SK-N-SH treated with all-trans-retinoic acid at 6 μM for 48 hours (cell line): ENCODE measurements around the gene CALHM1.

ENCODE experiments used
- ARNTL ChIP-seq: fragments of 450-650 bp; formaldehyde crosslinking; IDR thresholded peaks from 2 replicates; pipeline ENCODE4 v1.5.0; 2020; ENCODE audit warnings: low read depth, mild to moderate bottlenecking, moderate library complexity, borderline replicate concordance
- BACH2 ChIP-seq: fragments of 250-450 bp; sonication (Bioruptor Pico); IDR thresholded peaks from 2 replicates; pipeline ENCODE4 v1.9.0; 2021; ENCODE audit warnings: mild to moderate bottlenecking, borderline replicate concordance
- ESRRG ChIP-seq: fragments of 250-450 bp; sonication (Bioruptor Pico); IDR thresholded peaks from 2 replicates; pipeline ENCODE4 v1.6.1; 2021; ENCODE audit warnings: mild to moderate bottlenecking
- GLIS3 ChIP-seq: fragments of 250-450 bp; sonication (Bioruptor Pico); IDR thresholded peaks from 2 replicates; pipeline ENCODE4 v1.5.0; 2020; ENCODE audit warnings: mild to moderate bottlenecking, moderate library complexity
- ISL1 ChIP-seq: fragments of 250-450 bp; sonication (Bioruptor Pico); IDR thresholded peaks from 2 replicates; pipeline ENCODE4 v2.1.2; 2022; ENCODE audit warnings: mild to moderate bottlenecking, moderate library complexity
- OSR1 ChIP-seq: fragments of 250-450 bp; sonication (Bioruptor Pico); IDR thresholded peaks from 2 replicates; pipeline ENCODE4 v1.8.0; 2022; ENCODE audit warnings: moderate library complexity, mild to moderate bottlenecking, inconsistent platforms
- RARB ChIP-seq: fragments of 250-450 bp; sonication (Bioruptor Pico); IDR thresholded peaks from 2 replicates; pipeline ENCODE4 v1.8.0; 2021; ENCODE audit warnings: mild to moderate bottlenecking, moderate library complexity
- SNAI2 ChIP-seq: fragments of 250-450 bp; sonication (Bioruptor Pico); IDR thresholded peaks from 2 replicates; pipeline ENCODE4 v1.5.0; 2020; ENCODE audit warnings: mild to moderate bottlenecking, moderate library complexity
- TOX ChIP-seq: fragments of 250-450 bp; sonication (Bioruptor Pico); IDR thresholded peaks from 2 replicates; pipeline ENCODE4 v1.8.0; 2021; ENCODE audit warnings: mild to moderate bottlenecking, moderate library complexity, borderline replicate concordance
- ZC3H10 ChIP-seq: fragments of 250-450 bp; sonication (Bioruptor Pico); IDR thresholded peaks from 2 replicates; pipeline ENCODE4 v1.5.1; 2021; ENCODE audit warnings: mild to moderate bottlenecking, moderate library complexity
- ZFP30 ChIP-seq: fragments of 450-650 bp; formaldehyde crosslinking; IDR thresholded peaks from 2 replicates; pipeline ENCODE4 v1.5.0; 2022; ENCODE audit warnings: mild to moderate bottlenecking, moderate library complexity
- ZNF70 ChIP-seq: fragments of 450-650 bp; formaldehyde crosslinking; IDR thresholded peaks from 2 replicates; pipeline ENCODE4 v1.5.0; 2020; ENCODE audit warnings: mild to moderate bottlenecking, moderate library complexity
- TF ChIP-seq, protein P1 (sequence below): fragments of 250-450 bp; sonication (Bioruptor Pico); IDR thresholded peaks from 2 replicates; pipeline ENCODE4 v1.8.0; 2020; ENCODE audit warnings: mild to moderate bottlenecking, moderate library complexity, borderline replicate concordance
- TF ChIP-seq, protein P2 (sequence below): fragments of 250-450 bp; sonication (Bioruptor Pico); IDR thresholded peaks from 2 replicates; pipeline ENCODE4 v1.5.1; 2021; ENCODE audit warnings: mild to moderate bottlenecking, moderate library complexity

DNA sequence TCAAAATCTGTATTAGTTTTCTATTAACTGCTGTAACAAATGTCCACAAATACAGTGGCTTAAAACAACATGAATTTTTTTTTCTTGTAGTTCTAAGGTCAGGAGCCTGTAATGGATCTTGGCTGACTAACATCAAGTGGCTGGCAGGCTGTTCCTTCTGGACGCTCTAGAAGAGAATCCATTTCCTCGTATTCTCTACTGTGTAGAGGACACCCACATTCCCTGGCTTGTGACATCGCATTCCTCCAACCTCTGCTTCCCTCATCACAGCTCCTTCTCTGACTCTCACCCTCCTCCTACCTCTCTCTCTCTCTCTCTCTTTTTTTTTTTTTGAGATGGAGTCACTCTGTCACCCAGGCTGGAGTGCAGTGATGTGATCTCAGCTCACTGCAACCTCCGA is 4.8 kb upstream of the CALHM1 start:
- no peak for TF ChIP-seq RARB (CRISPR knock-in tag)
- no peak for TF ChIP-seq ZC3H10 (CRISPR knock-in tag)
- TF ChIP-seq OSR1 (CRISPR knock-in tag): no peak
- TF ChIP-seq SNAI2 (CRISPR knock-in tag): no peak
- TF ChIP-seq, protein P1, sequence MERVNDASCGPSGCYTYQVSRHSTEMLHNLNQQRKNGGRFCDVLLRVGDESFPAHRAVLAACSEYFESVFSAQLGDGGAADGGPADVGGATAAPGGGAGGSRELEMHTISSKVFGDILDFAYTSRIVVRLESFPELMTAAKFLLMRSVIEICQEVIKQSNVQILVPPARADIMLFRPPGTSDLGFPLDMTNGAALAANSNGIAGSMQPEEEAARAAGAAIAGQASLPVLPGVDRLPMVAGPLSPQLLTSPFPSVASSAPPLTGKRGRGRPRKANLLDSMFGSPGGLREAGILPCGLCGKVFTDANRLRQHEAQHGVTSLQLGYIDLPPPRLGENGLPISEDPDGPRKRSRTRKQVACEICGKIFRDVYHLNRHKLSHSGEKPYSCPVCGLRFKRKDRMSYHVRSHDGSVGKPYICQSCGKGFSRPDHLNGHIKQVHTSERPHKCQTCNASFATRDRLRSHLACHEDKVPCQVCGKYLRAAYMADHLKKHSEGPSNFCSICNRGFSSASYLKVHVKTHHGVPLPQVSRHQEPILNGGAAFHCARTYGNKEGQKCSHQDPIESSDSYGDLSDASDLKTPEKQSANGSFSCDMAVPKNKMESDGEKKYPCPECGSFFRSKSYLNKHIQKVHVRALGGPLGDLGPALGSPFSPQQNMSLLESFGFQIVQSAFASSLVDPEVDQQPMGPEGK (CRISPR knock-in tag): no peak
- no peak for TF ChIP-seq GLIS3 (CRISPR knock-in tag)
- no peak for TF ChIP-seq ZNF70 (CRISPR knock-in tag)
- TF ChIP-seq ISL1 (CRISPR knock-in tag): no peak
- TF ChIP-seq, protein P2, sequence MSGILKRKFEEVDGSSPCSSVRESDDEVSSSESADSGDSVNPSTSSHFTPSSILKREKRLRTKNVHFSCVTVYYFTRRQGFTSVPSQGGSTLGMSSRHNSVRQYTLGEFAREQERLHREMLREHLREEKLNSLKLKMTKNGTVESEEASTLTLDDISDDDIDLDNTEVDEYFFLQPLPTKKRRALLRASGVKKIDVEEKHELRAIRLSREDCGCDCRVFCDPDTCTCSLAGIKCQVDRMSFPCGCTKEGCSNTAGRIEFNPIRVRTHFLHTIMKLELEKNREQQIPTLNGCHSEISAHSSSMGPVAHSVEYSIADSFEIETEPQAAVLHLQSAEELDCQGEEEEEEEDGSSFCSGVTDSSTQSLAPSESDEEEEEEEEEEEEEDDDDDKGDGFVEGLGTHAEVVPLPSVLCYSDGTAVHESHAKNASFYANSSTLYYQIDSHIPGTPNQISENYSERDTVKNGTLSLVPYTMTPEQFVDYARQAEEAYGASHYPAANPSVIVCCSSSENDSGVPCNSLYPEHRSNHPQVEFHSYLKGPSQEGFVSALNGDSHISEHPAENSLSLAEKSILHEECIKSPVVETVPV (CRISPR knock-in tag): no peak
- no peak for TF ChIP-seq ESRRG (CRISPR knock-in tag)
- no peak for TF ChIP-seq TOX (CRISPR knock-in tag)
- TF ChIP-seq ZFP30 (CRISPR knock-in tag): no peak
- no peak for TF ChIP-seq ARNTL (CRISPR knock-in tag)
- no peak for TF ChIP-seq BACH2 (CRISPR knock-in tag)
